Measurements from ENCODE around the gene TBC1D1. TPM values are rescaled to one million over a fixed set of nuclear protein-coding genes. Genes with fewer than 3 reads are reported as not detected.
A peak's percentile ranks its signal among the peaks of the same experiment; 100 is the strongest.

TBC1D1 gene
- total and polyA plus RNA-seq, 3 experiments from 2014 or later = 26.7 to 76.1 (median 73.1) TPM

- peaks cover 20% of the 10 kb centered on the region for H3K36me3 ChIP-seq (ENCODE audit: insufficient read depth, low read length)
- peaks cover 3 to 79% (median 29%) of the 10 kb centered on the region in 3 donors for H3K36me3 Mint-ChIP-seq
- CTCF ChIA-PET = interaction anchor here (0.6 kb wide), 1 partner anchor 276 kb away, joined by 4 read pairs; no protein-coding TSS in a partner anchor
Observed at GRCh38 chr4:38100474-38101255, 209.8 kb downstream of the TBC1D1 start.

GRCh38 chr4:38101563-38101962 lies 210.7 kb downstream of the TBC1D1 start:
- Mint-ChIP-seq H3K9me3 (no peaks in the 10 kb centered on the region), H3K27me3 (no peaks in the 10 kb centered on the region), H3K4me1 (peaks cover 3 to 11% (median 10%) of the 10 kb centered on the region in 3 donors), H3K27ac (no peak overlapping the region), H3K4me3 (no peak overlapping the region), H3K36me3 (peaks cover 0 to 79% (median 24%) of the 10 kb centered on the region in 3 donors)
- no peaks in the 10 kb centered on the region for H3K27me3 ChIP-seq (ENCODE audit: insufficient read depth, low read length, poor library complexity, severe bottlenecking)
- H3K4me3 ChIP-seq (ENCODE audit: low read length) = no peak overlapping the region
- peaks cover 20% of the 10 kb centered on the region for H3K36me3 ChIP-seq (ENCODE audit: insufficient read depth, low read length)
- H3K27ac ChIP-seq (ENCODE audit: low read depth, low read length) = no peak overlapping the region
- ChIA-PET POLR2A (no interaction called here), CTCF (no interaction called here)
- no peak for DNase-seq
- H3K4me1 ChIP-seq (ENCODE audit: insufficient read depth, low read length) = no peaks in the 10 kb centered on the region
- H3K9me3 ChIP-seq (ENCODE audit: low read length) = no peaks in the 10 kb centered on the region

More at GRCh38 chr4:38100474-38101255, 209.8 kb downstream of the TBC1D1 start:
- Mint-ChIP-seq H3K4me1 (peaks cover 3 to 11% (median 10%) of the 10 kb centered on the region in 3 donors), H3K4me3 (no peak overlapping the region), H3K27ac (peak overlapping the region in 6 of 8 donors; percentile 4 to 64 (median 34)), H3K27me3 (no peaks in the 10 kb centered on the region), H3K9me3 (no peaks in the 10 kb centered on the region)
- Histone ChIP-seq H3K27me3 (ENCODE audit: insufficient read depth, low read length, poor library complexity, severe bottlenecking) (no peaks in the 10 kb centered on the region), H3K4me3 (ENCODE audit: low read length) (no peak overlapping the region), H3K9me3 (ENCODE audit: low read length) (no peaks in the 10 kb centered on the region), H3K4me1 (ENCODE audit: insufficient read depth, low read length) (no peaks in the 10 kb centered on the region), H3K27ac (ENCODE audit: low read depth, low read length) (no peak overlapping the region)
- DNase-seq = no peak
- POLR2A ChIA-PET = no interaction called here

- no peak overlapping the region for H3K4me3 ChIP-seq (ENCODE audit: low read length)
- no peak overlapping the region for H3K27ac ChIP-seq (ENCODE audit: low read depth, low read length)
- no peaks in the 10 kb centered on the region for H3K27me3 ChIP-seq (ENCODE audit: insufficient read depth, low read length, poor library complexity, severe bottlenecking)
- Mint-ChIP-seq H3K9me3 (no peaks in the 10 kb centered on the region), H3K27me3 (no peaks in the 10 kb centered on the region), H3K36me3 (peaks cover 6 to 84% (median 27%) of the 10 kb centered on the region in 3 donors), H3K4me1 (peaks cover 3 to 15% (median 10%) of the 10 kb centered on the region in 3 donors), H3K27ac (no peak overlapping the region), H3K4me3 (no peak overlapping the region)
- no peak for DNase-seq
- ChIA-PET CTCF (no interaction called here), POLR2A (no interaction called here)
- peaks cover 17% of the 10 kb centered on the region for H3K36me3 ChIP-seq (ENCODE audit: insufficient read depth, low read length)
- no peaks in the 10 kb centered on the region for H3K9me3 ChIP-seq (ENCODE audit: low read length)
- no peaks in the 10 kb centered on the region for H3K4me1 ChIP-seq (ENCODE audit: insufficient read depth, low read length)
Observed at GRCh38 chr4:38102957-38103588, 212.2 kb downstream of the TBC1D1 start.

- POLR2A ChIA-PET = no interaction called here
- no peaks in the 10 kb centered on the region for H3K4me1 ChIP-seq (ENCODE audit: insufficient read depth, low read length)
- peaks cover 12% of the 10 kb centered on the region for H3K36me3 ChIP-seq (ENCODE audit: insufficient read depth, low read length)
- CTCF ChIA-PET = interaction anchor here (0.9 kb wide), 1 partner anchor 57 kb away, joined by 3 read pairs; no protein-coding TSS in a partner anchor
- Mint-ChIP-seq H3K4me1 (peaks cover 0 to 6% (median under 1%) of the 10 kb centered on the region in 3 donors), H3K27me3 (no peaks in the 10 kb centered on the region), H3K9me3 (no peaks in the 10 kb centered on the region), H3K27ac (peak overlapping the region in 2 of 8 donors; percentile 2 to 52), H3K36me3 (peaks cover 8 to 89% (median 35%) of the 10 kb centered on the region in 3 donors), H3K4me3 (no peak overlapping the region)
- no peak overlapping the region for H3K4me3 ChIP-seq (ENCODE audit: low read length)
- no peak for DNase-seq
- no peaks in the 10 kb centered on the region for H3K9me3 ChIP-seq (ENCODE audit: low read length)
- H3K27ac ChIP-seq (ENCODE audit: low read depth, low read length) = no peak overlapping the region
- no peaks in the 10 kb centered on the region for H3K27me3 ChIP-seq (ENCODE audit: insufficient read depth, low read length, poor library complexity, severe bottlenecking)
Observed at GRCh38 chr4:38105475-38106220, 214.8 kb downstream of the TBC1D1 start.

GRCh38 chr4:38106311-38106710 lies 215.4 kb downstream of the TBC1D1 start:
- Mint-ChIP-seq H3K27me3 (no peaks in the 10 kb centered on the region), H3K36me3 (peaks cover 8 to 84% (median 40%) of the 10 kb centered on the region in 3 donors), H3K27ac (peak overlapping the region in 1 of 8 donors; percentile 51), H3K4me1 (peaks cover 0 to 5% (median 0%) of the 10 kb centered on the region in 3 donors), H3K9me3 (no peaks in the 10 kb centered on the region), H3K4me3 (no peak overlapping the region)
- ChIA-PET POLR2A (no interaction called here), CTCF (no interaction called here)
- Histone ChIP-seq H3K4me3 (ENCODE audit: low read length) (no peak overlapping the region), H3K27me3 (ENCODE audit: insufficient read depth, low read length, poor library complexity, severe bottlenecking) (no peaks in the 10 kb centered on the region), H3K27ac (ENCODE audit: low read depth, low read length) (no peak overlapping the region), H3K9me3 (ENCODE audit: low read length) (no peaks in the 10 kb centered on the region), H3K36me3 (ENCODE audit: insufficient read depth, low read length) (peaks cover 6% of the 10 kb centered on the region), H3K4me1 (ENCODE audit: insufficient read depth, low read length) (no peaks in the 10 kb centered on the region)
- DNase-seq = no peak

DNA sequence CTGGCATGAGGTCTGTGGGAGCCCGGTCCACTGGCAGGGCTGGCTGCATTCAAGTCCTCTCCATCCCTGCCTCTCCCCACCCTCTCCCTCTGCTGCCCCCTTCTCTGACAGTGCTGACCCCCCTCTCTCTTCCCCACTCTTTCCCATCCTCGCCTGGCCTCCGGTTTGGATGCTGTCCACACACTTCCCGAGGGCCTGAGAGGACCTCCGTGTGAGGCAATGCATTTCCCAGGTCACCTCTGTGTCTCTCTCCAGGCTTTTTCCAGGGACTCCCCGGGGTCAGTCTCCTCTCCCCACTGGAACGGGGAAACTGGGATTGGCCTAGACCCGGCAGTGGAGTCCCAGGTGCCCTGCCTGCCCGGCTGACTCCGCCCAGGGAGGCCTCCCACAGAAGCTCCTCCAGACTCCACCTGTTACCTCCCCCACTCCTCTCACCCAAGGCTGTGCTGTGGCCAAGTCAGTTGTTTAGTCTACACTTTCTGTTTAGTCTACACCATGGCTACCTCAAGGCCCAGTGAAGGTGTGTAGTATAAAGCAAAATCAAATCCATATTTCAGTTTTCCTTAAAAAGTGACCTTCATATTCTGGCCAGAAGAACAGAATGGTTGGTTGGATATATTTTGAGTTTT lies 216.1 kb downstream of the TBC1D1 start:
- no peaks in the 10 kb centered on the region for H3K27me3 Mint-ChIP-seq
- no peaks in the 10 kb centered on the region for H3K9me3 Mint-ChIP-seq
- Histone ChIP-seq H3K27ac (ENCODE audit: low read depth, low read length) (no peak overlapping the region), H3K36me3 (ENCODE audit: insufficient read depth, low read length) (peaks cover 6% of the 10 kb centered on the region), H3K4me1 (ENCODE audit: insufficient read depth, low read length) (no peaks in the 10 kb centered on the region), H3K4me3 (ENCODE audit: low read length) (no peak overlapping the region), H3K27me3 (ENCODE audit: insufficient read depth, low read length, poor library complexity, severe bottlenecking) (no peaks in the 10 kb centered on the region), H3K9me3 (ENCODE audit: low read length) (no peaks in the 10 kb centered on the region)
- no peak for DNase-seq
- ChIA-PET CTCF (interaction anchor here (1.0 kb wide), 1 partner anchor 625 kb away, joined by 3 read pairs; no protein-coding TSS in a partner anchor), POLR2A (no interaction called here)
- peak overlapping the region in 1 of 8 donors; percentile 66 for H3K27ac Mint-ChIP-seq
- H3K4me1 Mint-ChIP-seq = peaks cover 0 to 5% (median 0%) of the 10 kb centered on the region in 3 donors
- H3K4me3 Mint-ChIP-seq = no peak overlapping the region
- peaks cover 8 to 80% (median 37%) of the 10 kb centered on the region in 3 donors for H3K36me3 Mint-ChIP-seq

DNA sequence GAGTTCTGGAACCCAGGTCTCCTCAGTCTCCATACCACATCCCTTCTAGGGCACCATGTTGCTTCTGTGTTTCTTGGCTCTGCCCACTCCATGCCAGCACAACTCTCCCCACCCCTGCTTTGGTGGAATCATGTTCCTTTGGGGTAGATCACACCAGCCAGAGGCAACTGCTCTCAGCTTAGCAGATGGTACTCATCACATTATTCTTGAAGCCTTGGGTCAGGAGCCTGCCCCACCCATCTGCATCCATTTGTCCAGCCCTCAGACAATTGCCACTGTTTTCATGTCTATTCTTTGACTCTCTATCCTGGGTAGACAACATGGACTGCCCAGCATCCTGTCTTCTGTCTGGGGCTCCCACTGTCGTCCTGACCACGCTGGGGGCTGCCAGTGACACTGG lies 216.9 kb downstream of the TBC1D1 start:
- DNase-seq = no peak
- CTCF ChIA-PET = no interaction called here
- no peaks in the 10 kb centered on the region for H3K9me3 Mint-ChIP-seq
- Histone ChIP-seq H3K36me3 (ENCODE audit: insufficient read depth, low read length) (peaks cover 6% of the 10 kb centered on the region), H3K27ac (ENCODE audit: low read depth, low read length) (no peak overlapping the region), H3K4me1 (ENCODE audit: insufficient read depth, low read length) (no peaks in the 10 kb centered on the region), H3K4me3 (ENCODE audit: low read length) (no peak overlapping the region), H3K27me3 (ENCODE audit: insufficient read depth, low read length, poor library complexity, severe bottlenecking) (no peaks in the 10 kb centered on the region), H3K9me3 (ENCODE audit: low read length) (no peaks in the 10 kb centered on the region)
- peaks cover 8 to 74% (median 36%) of the 10 kb centered on the region in 3 donors for H3K36me3 Mint-ChIP-seq
- POLR2A ChIA-PET = no interaction called here
- peak overlapping the region in 3 of 8 donors; percentile 16 to 50 (median 26) for H3K27ac Mint-ChIP-seq
- no peaks in the 10 kb centered on the region for H3K27me3 Mint-ChIP-seq
- peaks cover 0 to 5% (median 0%) of the 10 kb centered on the region in 3 donors for H3K4me1 Mint-ChIP-seq
- no peak overlapping the region for H3K4me3 Mint-ChIP-seq

Data from CD8-positive, alpha-beta memory T cell (primary cell).